ENCODE measurements around the gene BCL11A.

The BCL11A gene

GRCh38 chr2:60544062-60544461, 9.4 kb downstream of the BCL11A start:
- no peak for DNase-seq

GRCh38 chr2:60541056-60541651, 12.3 kb downstream of the BCL11A start:
- no peak for DNase-seq

GRCh38 chr2:60540074-60540473, 13.4 kb downstream of the BCL11A start:
- DNase-seq, result no peak

- no peak for DNase-seq
Observed at GRCh38 chr2:60539140-60539539, 14.3 kb downstream of the BCL11A start.

- DNase-seq, result no peak
Observed at GRCh38 chr2:60538101-60538500, 15.4 kb downstream of the BCL11A start.

GRCh38 chr2:60536746-60537145, 16.7 kb downstream of the BCL11A start:
- DNase-seq, result no peak

- DNase-seq, result no peak
Observed at GRCh38 chr2:60535685-60536312, 17.7 kb downstream of the BCL11A start.

- DNase-seq, result no peak
Observed at GRCh38 chr2:60534892-60535684, 18.4 kb downstream of the BCL11A start.

GRCh38 chr2:60534052-60534685, 19.3 kb downstream of the BCL11A start:
- DNase-seq, result no peak

GRCh38 chr2:60533101-60534051, 20.1 kb downstream of the BCL11A start:
- DNase-seq, result no peak

GRCh38 chr2:60532421-60532820, 21.0 kb downstream of the BCL11A start:
- DNase-seq, result no peak

GRCh38 chr2:60531701-60532133, 21.7 kb downstream of the BCL11A start:
- DNase-seq, result no peak

GRCh38 chr2:60530660-60531281, 22.7 kb downstream of the BCL11A start:
- DNase-seq, result no peak

- no peak for DNase-seq
Observed at GRCh38 chr2:60529785-60530627, 23.4 kb downstream of the BCL11A start.

GRCh38 chr2:60529136-60529784, 24.2 kb downstream of the BCL11A start:
- DNase-seq, result no peak

- no peak for DNase-seq
Observed at GRCh38 chr2:60528281-60529020, 25.0 kb downstream of the BCL11A start.

GRCh38 chr2:60527762-60528161, 25.7 kb downstream of the BCL11A start:
- DNase-seq, result no peak

- no peak for DNase-seq
Observed at GRCh38 chr2:60526623-60527022, 26.8 kb downstream of the BCL11A start.

- DNase-seq, result no peak
Observed at GRCh38 chr2:60525899-60526298, 27.6 kb downstream of the BCL11A start.

- no peak for DNase-seq
Observed at GRCh38 chr2:60524874-60525273, 28.6 kb downstream of the BCL11A start.

All from activated CD8-positive, alpha-beta memory T cell treated with anti-CD3 and anti-CD28 coated beads, Interleukin-2, amount 50 U/mL, for 4 hours (primary cell).